Small intestine (tissue), 7 donors: ENCODE results near the gene PMPCA. TPM values are rescaled to one million over a fixed set of nuclear protein-coding genes. Genes with fewer than 3 reads are reported as not detected.

Source experiments
- DNase-seq, 2 donors: peaks; one replicate each; pipeline versions ENCODE4 v3.0.0 to v3.0.0-alpha.2; 2013
- FAIRE-seq: peaks from 2 replicates; lab custom pipeline; 2012; peaks lifted over from hg19 to GRCh38; lab: Jason Lieb, UNC
- H3K27ac ChIP-seq, 3 donors: one replicate each; pipeline ENCODE4 v1.5.1; 2013; ENCODE audit warnings: low read length in 2 of 3, mild to moderate bottlenecking in 2 of 3, control low read depth in 1 of 3, inconsistent platforms in 1 of 3, low read depth in 1 of 3, moderate library complexity in 1 of 3
- H3K27me3 ChIP-seq, 3 donors: one replicate each; pipeline ENCODE4 v1.6.1; 2013; ENCODE audit warnings: low read length in 3 of 3, inconsistent platforms in 1 of 3; ENCODE audit not compliant: control insufficient read depth in 3 of 3, insufficient read depth in 3 of 3
- H3K36me3 ChIP-seq, 3 donors: one replicate each; pipeline ENCODE4 v1.6.1; 2013; ENCODE audit warnings: low read length in 3 of 3, inconsistent platforms in 1 of 3, low read depth in 1 of 3, mild to moderate bottlenecking in 1 of 3, moderate library complexity in 1 of 3; ENCODE audit not compliant: control insufficient read depth in 3 of 3, insufficient read depth in 2 of 3
- H3K4me1 ChIP-seq, 3 donors: one replicate each; pipeline ENCODE4 v1.6.1; 2013; ENCODE audit warnings: low read length in 2 of 3, inconsistent platforms in 1 of 3, low read depth in 1 of 3, mild to moderate bottlenecking in 1 of 3, moderate library complexity in 1 of 3; ENCODE audit not compliant: control insufficient read depth in 3 of 3, insufficient read depth in 2 of 3
- H3K4me3 ChIP-seq, 3 donors: one replicate each; pipeline ENCODE4 v1.5.1; 2013; ENCODE audit warnings: low read length in 3 of 3, control low read depth in 1 of 3, inconsistent platforms in 1 of 3, low read depth in 1 of 3, mild to moderate bottlenecking in 1 of 3, moderate library complexity in 1 of 3
- H3K9me3 ChIP-seq, 2 donors: one replicate each; pipeline ENCODE4 v1.6.1; 2013; ENCODE audit warnings: low read depth in 1 of 2, low read length in 1 of 2; ENCODE audit not compliant: control insufficient read depth in 2 of 2, insufficient read depth in 1 of 2
- WGBS, 3 donors: extraction: QIAGEN DNeasy Blood & Tissue Kit; methylation state at CpG; one replicate each; pipeline ENCODE4 v1.1.7; 2013; 5-methylcytosine and 5-hydroxymethylcytosine counted together
- polyA plus RNA-seq, 4 donors: library from polyadenylated mRNA; stranded (reverse) in 3 of 4; unstranded in 1 of 4; fragments of 200-250 nt in 3 of 4; fragments of 120-200 nt in 1 of 4; gene quantifications; one replicate each; pipeline versions ENCODE4 v1.2.1 to v1.2.3, GENCODE V29; 2013
- donor health status: healthy with polysubstance abuse.
- donor health status: control.
- donor health status: control.
- donor health status: Bipolar disorder and iron deficiency.
- donor health status: healthy.

PMPCA gene
- polyA plus RNA-seq, 4 donors = 34.7 to 64.9 (median 48.9) TPM

DNA sequence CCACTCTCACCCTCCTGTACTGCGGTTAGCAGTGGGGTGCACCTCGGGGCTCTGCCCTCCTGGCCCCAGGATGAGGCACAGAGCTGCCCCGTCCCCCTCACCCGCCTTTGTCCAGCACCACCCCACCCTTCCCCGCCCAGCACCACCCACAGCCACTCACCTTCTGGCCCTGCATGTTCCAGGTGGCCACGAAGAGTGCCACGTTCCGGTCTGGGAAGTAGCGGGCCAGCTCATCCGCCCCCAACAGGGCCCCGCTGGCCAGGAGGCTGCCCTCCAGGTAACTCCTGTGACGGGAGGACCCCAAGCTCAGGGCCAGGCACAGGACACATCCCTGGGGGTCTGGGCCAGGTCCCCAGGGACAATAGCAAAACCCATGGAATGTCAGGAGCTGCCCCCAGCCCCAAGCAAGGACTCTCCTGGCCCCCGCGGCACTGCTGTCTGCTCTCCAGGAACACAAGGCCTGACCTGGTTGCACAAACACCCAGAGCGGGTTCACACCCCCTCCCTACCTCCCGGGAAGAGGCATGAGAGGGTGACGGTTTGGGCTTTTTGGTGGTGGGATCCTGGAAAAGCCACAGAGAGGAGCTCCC lies 24.2 kb downstream of the PMPCA start:
- DNase-seq = no peak
- H3K9me3 ChIP-seq = no peaks in the 10 kb centered on the region
- no peak overlapping the region for H3K4me3 ChIP-seq
- FAIRE-seq = no peak
- H3K4me1 ChIP-seq = peaks cover 3 to 11% (median 11%) of the 10 kb centered on the region in 3 donors
- WGBS, 3 donors = 89 to 93% (median 90%) methylated on average over 14 to 17 of the region's 17 CpGs
- no peak overlapping the region for H3K27ac ChIP-seq
- H3K36me3 ChIP-seq = peaks cover 0 to 75% (median 9%) of the 10 kb centered on the region in 3 donors
- H3K27me3 ChIP-seq = no peaks in the 10 kb centered on the region

DNA sequence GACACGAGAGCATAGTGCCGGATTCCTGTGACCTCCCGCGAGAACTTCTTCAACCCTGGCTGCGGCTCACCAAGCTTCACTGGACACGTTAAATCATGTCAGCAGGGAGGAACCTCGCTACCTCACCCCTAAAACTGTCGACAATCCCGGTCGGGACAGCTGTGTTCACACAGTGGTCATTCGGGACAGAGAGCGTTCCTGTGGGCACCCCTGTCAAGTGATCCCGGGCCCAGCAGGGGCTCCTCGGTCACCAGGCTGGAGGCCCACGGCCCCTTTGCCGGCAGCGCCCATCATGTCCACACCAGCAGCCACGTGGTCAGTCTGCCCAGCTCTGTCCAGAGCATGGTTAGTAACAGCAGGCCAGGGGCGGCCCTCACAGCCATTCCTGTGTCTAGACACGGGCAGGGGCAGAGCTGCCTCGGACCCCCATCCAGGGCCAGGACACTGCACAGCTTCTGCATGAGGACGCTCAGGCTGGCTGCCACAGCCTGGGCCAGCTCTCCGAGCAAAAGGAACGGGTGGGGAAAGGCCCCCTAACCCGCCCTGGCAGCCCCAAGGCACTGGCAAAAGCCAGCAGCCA lies 25.7 kb downstream of the PMPCA start:
- peaks cover 0 to 75% (median 6%) of the 10 kb centered on the region in 3 donors for H3K36me3 ChIP-seq
- no peak for FAIRE-seq
- WGBS, 3 donors = 94 to 97% (median 95%) methylated on average over 24 to 25 of the region's 25 CpGs
- no peak for DNase-seq
- no peak overlapping the region for H3K27ac ChIP-seq
- H3K4me3 ChIP-seq = no peak overlapping the region
- H3K9me3 ChIP-seq = no peaks in the 10 kb centered on the region
- peaks cover 3 to 15% (median 11%) of the 10 kb centered on the region in 3 donors for H3K4me1 ChIP-seq
- no peaks in the 10 kb centered on the region for H3K27me3 ChIP-seq

DNA sequence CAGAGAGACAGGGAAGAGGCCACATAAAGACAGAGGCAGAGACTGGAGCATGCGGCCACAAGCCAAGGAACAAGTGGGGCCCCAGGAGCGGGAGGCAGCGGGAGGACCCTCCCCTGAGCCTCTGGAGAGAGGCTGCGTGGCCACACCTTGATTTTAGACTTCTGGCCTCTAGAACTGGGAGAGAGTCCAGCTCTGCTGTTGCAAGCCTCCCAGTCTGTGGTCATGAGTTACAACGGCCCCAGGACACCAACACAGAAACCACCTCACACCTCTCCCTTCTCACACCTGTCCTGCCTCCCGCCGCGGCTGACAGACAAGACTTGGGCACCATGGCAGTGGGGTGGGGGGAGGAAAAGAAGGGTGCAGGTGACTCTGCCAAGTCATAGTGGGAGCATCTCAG lies 27.0 kb downstream of the PMPCA start:
- WGBS, 3 donors = 33 to 62% (median 36%) methylated on average over 7 to 8 of the region's 8 CpGs
- no peaks in the 10 kb centered on the region for H3K9me3 ChIP-seq
- H3K4me3 ChIP-seq = peak overlapping the region in 2 of 3 donors; percentile 9 to 12
- peak in 1 of 2 donors; percentile 26 for DNase-seq
- peaks cover 3 to 15% (median 11%) of the 10 kb centered on the region in 3 donors for H3K4me1 ChIP-seq
- peaks cover 4 to 79% (median 8%) of the 10 kb centered on the region in 3 donors for H3K36me3 ChIP-seq
- FAIRE-seq = no peak
- no peak overlapping the region for H3K27ac ChIP-seq
- H3K27me3 ChIP-seq = no peaks in the 10 kb centered on the region

DNA sequence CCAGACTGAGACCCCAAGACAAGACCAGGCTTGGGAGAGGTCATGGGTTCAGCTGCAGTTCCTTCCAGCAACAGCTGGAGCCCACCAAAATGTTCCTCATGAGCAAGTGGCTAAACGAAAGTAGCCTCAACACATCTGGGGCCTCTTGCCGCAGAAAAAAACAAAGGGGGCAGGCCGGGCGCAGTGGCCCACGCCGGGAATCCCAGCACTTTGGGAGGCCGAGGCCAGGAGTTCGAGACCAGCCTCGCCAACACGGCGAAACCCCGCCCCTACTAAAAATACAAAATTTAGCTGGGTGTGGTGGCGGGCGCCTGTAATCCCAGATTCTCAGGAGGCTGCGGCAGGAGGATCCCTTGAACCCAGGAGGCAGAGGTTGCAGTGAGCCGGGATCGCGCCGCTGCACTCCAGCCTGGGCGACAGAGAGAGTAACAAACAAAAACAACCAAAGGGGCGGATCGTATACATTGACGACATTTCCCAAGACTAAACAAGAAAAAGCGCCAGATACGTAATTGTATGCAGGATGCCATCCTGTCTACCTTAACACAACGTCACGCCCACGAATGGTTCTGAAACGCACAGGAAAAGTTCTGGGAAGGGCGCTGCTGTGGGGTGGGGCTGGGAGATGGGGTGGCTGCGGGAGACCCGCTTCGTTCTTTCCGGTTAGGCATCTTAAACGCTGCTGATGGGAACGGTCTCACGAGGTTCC lies 27.5 kb downstream of the PMPCA start:
- H3K4me1 ChIP-seq = peaks cover 3 to 15% (median 11%) of the 10 kb centered on the region in 3 donors
- H3K27me3 ChIP-seq = no peaks in the 10 kb centered on the region
- 46 to 50% (median 48%) methylated on average over 35 to 37 of the region's 37 CpGs for WGBS, 3 donors
- H3K4me3 ChIP-seq = peak overlapping the region; percentile 66 to 90 (median 88)
- no peak for DNase-seq
- no peak overlapping the region for H3K27ac ChIP-seq
- H3K9me3 ChIP-seq = no peaks in the 10 kb centered on the region
- no peak for FAIRE-seq
- peaks cover 6 to 79% (median 9%) of the 10 kb centered on the region in 3 donors for H3K36me3 ChIP-seq

DNA sequence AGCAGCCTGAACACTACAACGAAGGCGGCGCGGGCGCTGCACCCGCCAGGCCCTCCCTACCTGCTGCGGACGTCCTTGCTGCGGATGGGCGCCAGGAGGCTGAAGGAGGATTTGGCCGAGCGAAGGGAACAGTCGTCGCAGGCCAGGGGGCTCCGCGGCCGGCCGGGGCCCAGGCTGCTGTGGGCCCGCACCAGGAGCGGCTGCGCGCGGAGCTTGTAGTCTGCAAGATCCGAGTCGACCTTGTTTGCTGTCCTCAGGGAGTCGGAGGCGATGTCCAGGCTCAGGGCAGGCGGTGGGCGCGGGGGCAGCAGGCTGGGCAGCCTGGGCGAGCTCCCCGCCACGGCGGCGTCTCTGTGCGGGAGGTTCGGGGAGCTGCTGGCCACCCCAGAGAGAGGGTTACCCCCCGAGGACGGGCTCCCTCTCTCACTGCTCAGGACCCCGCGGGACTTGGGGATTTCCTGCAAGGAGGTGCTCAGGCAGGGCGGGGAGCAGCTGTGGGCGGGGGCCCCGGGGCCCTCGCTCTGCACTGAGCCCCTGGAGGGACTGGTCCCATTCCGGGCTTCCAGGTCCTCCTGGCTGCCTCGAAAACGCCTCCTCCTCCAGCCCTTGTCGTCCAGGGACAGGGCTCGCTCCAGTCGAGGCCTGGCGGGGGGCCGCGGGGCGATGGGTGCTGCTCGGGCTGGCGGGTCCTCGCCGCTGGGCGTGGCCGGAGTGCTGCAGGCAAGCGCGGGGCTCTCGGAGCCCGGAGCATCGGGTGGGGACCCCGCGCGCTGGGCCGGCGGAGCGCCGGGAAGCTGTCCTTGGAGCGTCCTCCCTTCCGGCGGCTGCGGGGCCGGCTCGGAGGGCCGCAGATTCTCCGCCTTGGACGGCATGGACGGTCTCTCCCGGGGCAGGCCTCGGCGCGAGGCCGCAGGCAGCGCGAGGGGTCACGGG lies 28.4 kb downstream of the PMPCA start:
- WGBS, 3 donors = 0 to 2% (median 1%) methylated on average over 65 to 91 of the region's 91 CpGs
- Histone ChIP-seq H3K36me3 (peaks cover 7 to 79% (median 10%) of the 10 kb centered on the region in 3 donors), H3K4me3 (peak overlapping the region; percentile 66 to 90 (median 88)), H3K27ac (peak overlapping the region in 2 of 3 donors; percentile 35 to 40), H3K9me3 (no peaks in the 10 kb centered on the region), H3K27me3 (no peaks in the 10 kb centered on the region), H3K4me1 (peaks cover 3 to 15% (median 11%) of the 10 kb centered on the region in 3 donors)
- DNase-seq (peak; percentile 20 to 64), FAIRE-seq (no peak)

DNA sequence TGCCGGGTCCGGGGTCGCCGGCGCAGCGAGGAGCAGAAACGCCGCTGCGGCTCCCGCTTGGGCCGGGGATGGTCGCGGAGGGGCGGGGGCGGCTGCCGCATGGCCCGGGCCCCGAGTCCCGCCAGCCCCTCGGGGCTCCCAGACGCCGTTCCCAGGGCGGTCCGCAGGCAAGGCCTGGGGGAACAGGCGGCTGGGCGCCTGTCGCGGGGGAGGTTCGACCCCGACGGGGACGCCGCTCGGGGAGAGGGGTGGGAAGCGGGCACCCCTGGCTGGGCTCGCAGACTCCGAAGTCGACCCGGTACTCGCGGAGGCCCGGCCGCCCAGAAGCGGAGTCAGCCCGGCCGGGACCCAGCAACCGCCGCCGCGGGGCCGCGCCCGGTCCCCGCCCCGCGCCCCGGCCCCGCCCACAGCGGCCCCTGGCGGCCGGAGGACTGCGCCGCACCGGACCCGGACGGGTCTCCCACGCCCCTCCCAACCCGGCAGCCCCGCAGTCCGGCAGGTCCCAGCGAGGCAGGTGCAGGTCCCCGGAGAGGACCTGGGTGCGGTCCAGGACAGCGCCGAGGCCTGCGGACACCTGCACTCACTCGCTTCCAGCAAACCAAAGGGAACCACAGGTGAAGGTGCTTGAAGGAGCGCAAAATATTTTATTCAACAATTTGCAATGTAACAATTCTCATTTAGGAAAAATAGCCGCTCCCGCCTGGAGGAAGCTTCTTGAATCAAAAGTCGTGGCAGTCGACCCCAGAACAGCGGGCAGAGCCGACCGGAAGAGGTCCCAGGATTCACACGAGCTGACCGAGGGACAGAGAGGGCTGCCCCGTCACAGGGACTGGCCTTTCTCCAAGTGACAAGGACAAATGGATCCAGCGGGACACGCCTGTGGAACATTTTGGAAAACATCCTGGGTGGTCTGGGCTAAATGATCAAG lies 29.3 kb downstream of the PMPCA start, which contains the start of gene INPP5E:
Gene INPP5E, minus strand, starts transcription at position 365 of the 928 bp plus-strand sequence. CDS start 426 bp downstream, outside the sequence.
- Histone ChIP-seq H3K4me1 (peaks cover 3 to 15% (median 11%) of the 10 kb centered on the region in 3 donors), H3K36me3 (peaks cover 7 to 81% (median 12%) of the 10 kb centered on the region in 3 donors), H3K9me3 (no peaks in the 10 kb centered on the region), H3K4me3 (peak within 1 kb of the TSS; percentile 66 to 90 (median 88)), H3K27ac (peak within 1 kb of the TSS in 2 of 3 donors; percentile 35 to 40), H3K27me3 (no peaks in the 10 kb centered on the region)
- WGBS, 3 donors = 7 to 12% (median 9%) methylated on average over 51 to 90 of the region's 90 CpGs
- peak; percentile 58 to 90 for DNase-seq
- no peak for FAIRE-seq

DNA sequence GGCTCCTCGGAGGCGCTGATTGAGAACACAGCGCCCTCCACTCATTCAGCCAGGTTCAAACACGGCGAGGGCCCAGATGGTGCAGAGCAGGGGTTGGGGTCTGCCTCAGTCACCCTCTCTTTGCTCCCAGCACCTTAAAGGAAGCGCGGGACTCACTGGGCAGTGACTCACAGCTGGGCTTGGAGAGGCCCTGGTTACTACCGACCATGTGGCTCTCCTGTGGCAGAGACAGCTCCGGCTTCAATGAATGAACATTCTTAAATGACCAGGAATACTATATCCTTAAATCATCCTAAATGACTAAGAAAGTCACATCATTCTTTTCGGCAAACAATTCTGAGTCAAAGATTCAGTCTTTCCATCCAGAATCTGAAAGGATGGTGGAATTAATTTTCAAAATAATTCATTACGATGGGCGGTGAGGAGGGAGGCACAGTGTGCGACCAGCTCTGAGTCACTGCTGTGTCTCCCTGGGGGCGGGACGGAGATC lies 30.8 kb downstream of the PMPCA start:
- FAIRE-seq = no peak
- peaks cover 7 to 81% (median 15%) of the 10 kb centered on the region in 3 donors for H3K36me3 ChIP-seq
- 89 to 95% (median 91%) methylated on average over 15 of the region's 15 CpGs for WGBS, 3 donors

More for the DNA sequence above, 30.8 kb downstream of the PMPCA start:
- no peak for DNase-seq
- no peak overlapping the region for H3K27ac ChIP-seq
- H3K9me3 ChIP-seq = no peaks in the 10 kb centered on the region
- no peak overlapping the region for H3K4me3 ChIP-seq
- H3K4me1 ChIP-seq = peaks cover 3 to 15% (median 11%) of the 10 kb centered on the region in 3 donors
- no peaks in the 10 kb centered on the region for H3K27me3 ChIP-seq
